HG02981 (cell line): ENCODE results near the gene SP140L.
A peak's percentile ranks its signal among the peaks of the same experiment; 100 is the strongest.
"Not testable (repeated sequence)": the region's sequence is repeated elsewhere in the genome, so short reads cannot be mapped to it uniquely, and the experiment has no call there.

Experiments
- ATAC-seq: cut with Tn5 transposase; IDR thresholded peaks from one replicate; pipeline ENCODE4 v1.9.1; 2021; ENCODE audit warnings: mild to moderate bottlenecking, moderate library complexity; ENCODE audit not compliant: unreplicated experiment

SP140L gene

DNA sequence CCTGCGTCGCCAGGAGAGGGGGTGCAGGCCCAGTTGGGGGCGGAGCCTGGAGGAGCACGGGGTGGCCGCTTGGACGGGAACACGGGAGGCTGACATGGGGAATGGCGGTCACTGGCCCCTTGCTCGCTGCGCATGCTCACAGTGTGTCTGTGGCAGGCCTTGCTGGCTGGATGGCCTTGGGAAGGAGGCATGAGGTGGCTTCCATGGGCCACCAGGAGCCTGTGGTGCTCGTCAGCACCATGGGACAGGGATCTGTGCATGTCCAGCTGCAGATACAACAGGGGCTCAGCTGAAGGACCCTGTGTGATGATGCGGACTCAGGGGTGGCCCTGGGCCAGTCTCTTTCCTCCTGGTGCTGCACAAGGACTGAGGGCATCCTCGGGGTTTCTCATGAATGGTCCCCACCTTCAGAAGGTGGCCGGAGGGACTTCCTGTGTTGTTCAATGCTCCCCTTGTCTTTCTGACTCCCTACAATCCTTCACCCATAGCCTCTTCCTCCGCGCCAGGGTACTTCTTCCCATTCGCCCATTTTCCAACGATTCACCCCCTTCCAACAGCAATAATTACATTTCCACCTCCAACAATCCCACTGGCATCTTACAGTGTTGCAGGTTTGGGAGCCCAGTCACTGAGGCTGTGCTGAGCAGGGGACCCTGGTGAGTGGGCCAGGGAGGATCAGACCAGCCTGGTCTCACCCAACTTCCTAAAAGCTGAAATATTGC lies 3.4 kb upstream of the SP140L start:
- no peak for ATAC-seq

- no peak for ATAC-seq
These were observed 2.5 kb upstream of the SP140L start for GRCh38 chr2:230324503-230324902.

DNA sequence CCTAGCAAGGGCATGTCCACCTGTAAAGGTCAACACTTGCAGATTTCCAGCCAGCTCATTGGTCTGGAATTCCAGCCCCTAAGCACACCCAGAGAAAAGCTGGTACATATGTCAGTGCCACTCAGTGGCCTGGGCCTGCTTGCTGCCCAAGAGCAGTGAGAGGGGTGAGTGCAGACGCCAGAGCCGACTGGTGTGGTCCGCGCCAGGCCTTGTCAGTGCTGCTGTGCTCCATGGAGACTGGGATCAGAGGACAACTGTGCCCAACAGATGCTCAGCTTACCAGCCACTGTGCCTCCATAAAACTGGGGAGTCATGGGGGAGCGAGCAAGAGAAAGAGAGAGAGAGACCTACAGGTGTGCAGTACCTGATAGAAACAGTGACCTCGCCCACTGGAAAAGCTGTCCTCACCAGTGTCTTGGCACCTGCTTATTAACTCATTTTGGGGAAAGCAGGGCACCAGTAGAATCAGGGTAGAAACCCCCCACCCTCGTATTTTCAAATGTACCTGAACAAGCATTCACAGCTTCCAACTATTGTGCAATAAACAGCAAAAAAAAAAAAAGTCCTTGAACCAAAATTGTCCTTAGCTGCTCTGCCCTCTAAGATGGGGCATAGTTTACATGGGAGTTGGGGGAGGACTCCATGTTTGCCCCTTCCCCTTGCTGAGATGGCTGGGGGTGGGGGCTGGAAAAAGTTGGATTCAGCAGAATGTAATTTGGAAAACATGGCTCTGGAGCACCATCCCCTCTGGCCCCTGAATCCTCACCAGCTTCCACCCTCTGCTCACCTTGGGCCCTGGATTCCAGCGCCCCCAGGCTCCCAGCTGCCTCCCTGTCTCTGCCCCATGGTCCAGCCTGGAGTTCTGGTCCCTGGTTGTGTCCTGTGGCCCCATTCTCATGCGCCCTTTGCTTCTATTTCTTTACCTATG lies 1.4 kb upstream of the SP140L start:
- ATAC-seq: no peak

DNA sequence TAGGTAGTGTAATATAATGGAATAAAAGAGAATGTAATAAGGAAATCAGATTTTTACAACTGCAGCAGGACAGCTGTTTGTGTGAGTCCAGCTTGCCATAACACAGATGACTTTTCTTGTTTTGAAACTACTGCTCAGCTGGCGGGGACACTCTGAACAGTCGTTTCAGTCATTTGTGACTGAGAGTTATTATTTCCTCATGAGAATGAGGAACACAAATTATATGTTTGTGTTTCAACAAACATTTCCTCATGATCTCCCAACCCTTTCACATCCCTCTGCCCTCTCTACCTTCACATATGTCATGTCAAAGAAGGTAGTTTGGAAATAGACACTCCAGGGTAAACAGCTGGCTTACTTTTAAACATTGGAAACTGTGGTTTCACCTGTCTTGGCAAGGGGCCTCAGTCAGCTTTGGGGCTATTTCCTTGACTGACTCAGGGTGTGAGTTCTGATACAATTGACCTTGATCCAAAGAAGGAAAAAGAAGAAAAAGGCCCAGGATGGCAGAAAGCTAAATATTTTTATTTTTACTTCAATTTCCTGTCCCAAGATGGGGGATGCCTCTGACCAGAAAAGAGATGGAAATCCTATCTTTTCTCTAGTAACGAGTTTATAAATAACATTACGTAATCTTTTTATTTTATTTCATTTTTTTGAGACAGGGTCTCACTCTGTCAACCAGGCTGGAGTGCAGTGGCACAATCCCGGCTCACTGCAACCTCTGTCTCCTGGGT lies 593 bp downstream of the SP140L start:
- ATAC-seq: peak; percentile 61

GRCh38 chr2:230328155-230328458 lies 1.1 kb downstream of the SP140L start:
- ATAC-seq: no peak

DNA sequence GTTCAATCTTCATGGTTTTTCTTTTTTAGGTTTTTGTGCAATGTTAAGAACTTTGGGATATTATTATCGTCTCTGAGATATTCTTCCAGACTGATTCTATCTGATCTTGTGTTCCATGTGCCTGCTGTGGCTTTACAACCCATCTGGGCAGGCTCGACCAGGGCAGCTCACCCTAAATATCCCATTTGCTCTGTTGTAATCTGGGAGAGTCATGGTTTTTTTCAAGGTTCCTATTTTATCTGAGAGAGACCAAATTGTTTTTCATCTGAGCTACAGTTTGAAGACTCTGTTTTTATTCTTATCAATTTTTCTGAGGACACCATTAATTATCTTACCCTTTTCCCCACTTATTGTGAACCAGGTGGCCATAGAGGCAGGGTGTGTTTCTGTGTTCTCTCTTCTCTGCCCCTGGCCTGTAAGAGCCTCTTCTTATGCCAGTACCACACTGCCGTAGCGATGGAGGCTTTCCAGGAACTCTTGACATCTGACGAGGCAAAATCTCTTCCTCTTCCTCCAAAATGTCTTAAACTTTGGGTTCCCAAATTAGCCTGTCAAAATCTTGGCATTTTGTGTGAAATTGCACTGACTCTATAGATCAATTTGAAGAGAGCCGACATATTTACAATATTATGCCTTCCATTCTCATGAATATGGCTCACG lies 3.1 kb downstream of the SP140L start:
- no peak for ATAC-seq

- no peak for ATAC-seq
These were observed 3.7 kb downstream of the SP140L start for GRCh38 chr2:230330725-230331124.

DNA sequence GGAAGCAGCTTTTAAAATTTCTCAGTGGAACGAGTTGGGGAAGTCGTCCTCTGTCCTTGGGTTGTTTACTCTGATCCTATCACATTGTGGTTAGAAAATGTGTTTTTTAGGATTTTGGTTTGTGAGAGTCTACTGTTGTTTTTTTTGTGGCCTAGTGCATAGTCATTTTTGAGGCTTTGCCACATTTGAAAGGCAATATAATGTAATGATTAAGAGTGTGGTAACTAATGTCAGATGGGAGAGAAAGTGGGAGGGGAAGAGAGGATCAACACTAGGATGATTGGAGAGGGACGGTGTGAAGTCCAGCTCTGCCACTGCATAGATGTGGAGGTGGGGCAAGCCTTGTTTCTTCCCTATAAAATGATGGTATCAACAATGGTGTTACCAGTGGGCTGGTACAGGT lies 8.5 kb downstream of the SP140L start:
- no peak for ATAC-seq

DNA sequence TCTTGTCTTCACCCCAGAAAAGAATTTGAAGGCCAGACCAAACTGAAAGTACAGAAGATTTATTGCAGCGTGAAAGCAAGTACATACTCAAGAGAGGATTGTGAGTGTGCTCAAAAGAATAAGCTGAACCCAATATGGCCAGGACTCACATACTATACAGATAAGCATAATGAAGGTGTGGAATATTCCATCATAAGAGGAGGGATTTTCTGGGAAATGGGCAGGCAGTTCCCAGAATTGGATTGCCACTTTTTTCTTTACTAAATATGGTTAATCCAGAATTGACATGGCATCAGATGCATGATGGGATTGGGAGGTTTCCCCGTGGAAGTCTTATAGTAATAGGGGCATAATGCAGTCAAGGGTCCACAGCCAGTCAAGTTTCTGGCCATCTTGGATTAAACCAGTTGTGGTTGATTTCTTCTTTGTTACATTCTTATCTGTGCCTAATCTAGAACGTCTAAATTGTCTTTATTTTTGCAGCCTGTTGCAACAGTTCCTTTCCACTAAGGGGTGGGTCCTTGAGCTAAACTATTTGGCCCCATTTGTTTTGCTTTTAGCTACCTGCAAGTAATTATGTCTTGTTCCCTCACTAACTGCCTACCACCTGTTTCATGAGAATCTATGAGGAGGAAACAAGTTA lies 9.0 kb downstream of the SP140L start:
- no peak for ATAC-seq

GRCh38 chr2:230341936-230342528 lies 15.0 kb downstream of the SP140L start:
- ATAC-seq: not testable (repeated sequence)

- not testable (repeated sequence) for ATAC-seq
These were observed 16.1 kb downstream of the SP140L start for GRCh38 chr2:230343041-230343624.

GRCh38 chr2:230343747-230344146 lies 16.8 kb downstream of the SP140L start:
- no peak for ATAC-seq

DNA sequence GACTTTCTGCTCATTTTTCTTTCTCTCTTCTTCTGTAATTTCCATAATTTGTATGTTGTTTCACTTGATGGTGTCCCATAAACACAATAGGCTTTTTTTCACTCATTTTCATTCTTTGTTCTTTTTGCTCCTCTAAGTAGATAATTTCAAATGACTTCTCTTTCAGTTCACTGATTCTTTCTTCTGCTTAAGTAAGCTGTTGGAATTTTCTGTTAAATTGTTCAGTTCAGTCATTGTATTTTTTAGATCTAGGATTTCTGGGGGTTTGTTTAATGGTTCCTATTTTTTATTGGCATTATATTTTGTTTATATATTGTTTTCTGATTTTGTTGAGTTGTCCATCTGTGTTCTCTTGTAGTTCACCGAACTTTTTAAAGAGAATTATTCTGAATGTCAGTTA lies 19.5 kb downstream of the SP140L start:
- no peak for ATAC-seq

DNA sequence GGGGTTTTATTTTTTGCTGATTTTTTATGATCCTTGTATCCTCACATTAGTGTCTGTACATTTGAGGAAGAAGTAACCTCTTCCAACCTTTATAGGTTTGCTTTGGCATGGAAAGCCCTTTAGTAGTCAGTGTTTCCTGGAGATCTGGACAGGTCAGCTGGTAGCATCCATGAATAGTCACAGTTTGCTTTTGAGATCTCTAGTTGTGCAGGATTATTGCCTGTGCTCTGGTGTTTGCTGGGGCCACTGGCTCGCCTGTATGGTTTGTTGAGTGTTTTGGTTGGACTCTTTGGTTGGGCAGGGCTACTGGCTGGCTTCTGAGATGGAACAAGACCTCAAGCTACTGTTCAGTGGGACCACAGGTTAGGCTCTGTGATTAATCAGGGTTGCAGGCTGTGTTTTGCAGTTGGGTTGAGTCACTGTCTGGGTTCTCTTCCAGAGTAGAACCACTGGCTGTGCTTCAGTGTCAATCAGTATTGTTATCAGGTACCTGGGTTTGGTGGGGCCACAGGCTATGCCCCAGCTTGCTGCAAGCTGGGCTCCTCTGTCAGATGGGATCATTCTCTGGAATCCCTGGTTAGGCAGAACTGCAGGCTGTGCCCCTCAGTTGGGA lies 20.0 kb downstream of the SP140L start:
- no peak for ATAC-seq

- ATAC-seq: peak; percentile 59
These were observed 20.8 kb downstream of the SP140L start for GRCh38 chr2:230347659-230348305.

DNA sequence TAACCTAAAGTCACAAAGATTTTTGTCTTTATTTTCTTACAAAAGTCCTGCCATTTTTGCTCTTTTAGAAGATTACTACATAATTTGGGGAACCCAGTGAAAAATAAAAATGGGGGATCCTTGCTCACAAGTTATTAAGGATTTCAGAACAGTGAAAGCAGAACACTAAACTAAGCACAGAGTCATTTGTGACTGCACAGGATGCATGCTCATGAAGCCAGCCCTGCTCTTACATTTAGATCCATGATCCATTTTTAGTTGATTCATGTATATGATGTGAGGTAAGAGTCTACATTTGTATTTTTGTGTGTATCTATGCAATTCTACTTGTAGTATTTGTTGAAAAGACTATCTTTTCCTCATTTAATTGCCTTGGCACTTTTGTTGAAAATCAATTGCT lies 21.8 kb downstream of the SP140L start:
- ATAC-seq: no peak

GRCh38 chr2:230356084-230356483 lies 29.1 kb downstream of the SP140L start:
- ATAC-seq: no peak

- ATAC-seq: no peak
These were observed 31.3 kb downstream of the SP140L start for GRCh38 chr2:230358305-230358704.

GRCh38 chr2:230360028-230360427 lies 33.0 kb downstream of the SP140L start:
- ATAC-seq: no peak
